Stimulated activated CD4-positive, alpha-beta T cell treated with anti-CD3 and anti-CD28 coated beads, Interleukin-15, amount 100 ng/mL, for 48 hours (primary cell): ENCODE data around the gene PAX1.

ENCODE experiments used
- DNase-seq, 2 donors: peaks; one replicate each; pipeline ENCODE4 v3.0.0-alpha.2; 2020; ENCODE audit warnings: low read depth in 2 of 2

PAX1 gene

GRCh38 chr20:21703717-21704407 lies 1.6 kb upstream of the PAX1 start:
- DNase-seq: no peak

- no peak for DNase-seq
Observed at GRCh38 chr20:21704408-21705385, 767 bp upstream of the PAX1 start.

DNA sequence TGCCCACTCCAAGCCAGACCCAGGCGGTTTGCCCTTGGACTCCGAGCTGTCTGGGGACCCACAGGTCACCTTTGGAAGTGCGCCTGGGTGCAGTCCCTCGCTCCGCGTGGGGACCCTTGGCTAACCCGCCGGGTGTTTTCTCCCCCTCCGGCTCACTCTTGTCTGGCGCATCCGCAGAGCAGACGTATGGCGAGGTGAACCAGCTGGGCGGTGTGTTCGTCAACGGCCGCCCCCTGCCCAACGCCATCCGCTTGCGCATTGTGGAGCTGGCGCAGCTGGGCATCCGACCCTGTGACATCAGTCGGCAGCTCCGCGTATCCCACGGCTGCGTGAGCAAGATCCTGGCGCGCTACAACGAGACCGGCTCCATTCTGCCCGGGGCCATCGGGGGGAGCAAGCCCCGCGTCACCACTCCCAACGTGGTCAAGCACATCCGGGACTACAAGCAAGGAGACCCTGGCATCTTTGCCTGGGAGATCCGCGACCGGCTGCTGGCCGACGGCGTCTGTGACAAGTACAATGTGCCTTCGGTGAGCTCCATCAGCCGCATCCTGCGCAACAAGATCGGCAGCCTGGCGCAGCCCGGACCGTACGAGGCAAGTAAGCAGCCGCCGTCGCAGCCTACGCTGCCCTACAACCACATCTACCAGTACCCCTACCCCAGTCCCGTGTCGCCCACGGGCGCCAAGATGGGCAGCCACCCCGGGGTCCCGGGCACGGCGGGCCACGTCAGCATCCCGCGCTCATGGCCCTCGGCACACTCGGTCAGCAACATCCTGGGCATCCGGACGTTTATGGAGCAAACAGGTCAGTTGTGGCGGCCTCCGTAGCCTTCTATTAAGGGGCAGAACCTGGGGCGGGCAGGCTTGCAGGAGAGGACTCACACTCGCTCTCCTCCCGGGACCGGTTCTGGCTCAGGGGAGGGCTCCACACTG lies 1.1 kb downstream of the PAX1 start:
- no peak for DNase-seq

- DNase-seq: no peak
Observed at GRCh38 chr20:21707267-21707666, 1.8 kb downstream of the PAX1 start.

DNA sequence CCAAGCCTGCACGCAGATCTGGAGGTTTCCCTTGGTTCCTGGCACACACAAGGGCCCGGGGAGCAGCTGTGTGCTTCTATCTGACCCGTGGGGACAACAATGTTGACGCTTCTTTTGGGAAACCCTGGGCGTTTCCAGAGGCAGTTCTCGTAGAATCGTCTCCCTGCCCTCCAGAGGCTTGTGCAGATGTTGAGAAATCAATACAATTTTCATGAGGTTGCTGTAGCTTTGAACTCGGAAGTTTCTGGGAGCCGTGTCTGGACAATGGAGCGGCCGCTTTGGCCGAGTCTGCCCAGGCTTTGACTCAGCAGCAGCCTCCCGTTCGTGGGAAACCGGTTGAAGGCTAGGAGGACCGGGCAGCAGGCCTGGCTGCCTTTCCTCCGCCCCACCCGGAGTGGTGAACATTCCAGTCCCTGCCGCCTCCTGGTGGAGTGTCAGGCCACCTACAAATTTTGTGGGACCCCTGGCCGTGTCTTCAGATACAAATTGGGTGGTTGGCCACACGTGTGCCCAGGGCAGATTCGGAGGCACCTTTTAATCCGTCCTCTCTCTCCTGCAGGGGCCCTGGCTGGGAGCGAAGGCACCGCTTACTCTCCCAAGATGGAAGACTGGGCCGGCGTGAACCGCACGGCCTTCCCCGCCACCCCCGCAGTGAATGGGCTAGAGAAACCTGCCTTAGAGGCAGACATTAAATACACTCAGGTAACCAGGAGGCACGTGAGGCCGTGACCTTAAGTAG lies 2.7 kb downstream of the PAX1 start:
- no peak for DNase-seq

- no peak for DNase-seq
Observed at GRCh38 chr20:21708738-21709534, 3.5 kb downstream of the PAX1 start.

DNA sequence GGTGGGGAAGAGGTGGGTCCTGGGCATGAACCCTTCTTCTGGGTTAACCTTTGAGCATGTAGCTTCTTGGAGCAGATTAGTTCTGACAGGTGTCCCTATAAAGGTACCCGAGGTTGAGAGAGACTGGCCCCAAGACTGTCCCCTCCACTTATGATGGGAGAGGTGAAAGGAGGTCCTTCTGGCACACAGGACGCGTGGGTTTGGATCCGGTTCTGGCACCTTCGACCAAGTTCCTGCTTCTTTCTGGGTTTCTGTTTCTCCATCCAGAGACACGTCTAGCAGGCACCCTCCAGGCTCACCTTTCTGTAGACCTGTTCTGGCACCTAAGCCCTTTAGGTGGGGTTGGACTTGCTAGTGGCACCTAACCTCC lies 4.1 kb downstream of the PAX1 start:
- no peak for DNase-seq

DNA sequence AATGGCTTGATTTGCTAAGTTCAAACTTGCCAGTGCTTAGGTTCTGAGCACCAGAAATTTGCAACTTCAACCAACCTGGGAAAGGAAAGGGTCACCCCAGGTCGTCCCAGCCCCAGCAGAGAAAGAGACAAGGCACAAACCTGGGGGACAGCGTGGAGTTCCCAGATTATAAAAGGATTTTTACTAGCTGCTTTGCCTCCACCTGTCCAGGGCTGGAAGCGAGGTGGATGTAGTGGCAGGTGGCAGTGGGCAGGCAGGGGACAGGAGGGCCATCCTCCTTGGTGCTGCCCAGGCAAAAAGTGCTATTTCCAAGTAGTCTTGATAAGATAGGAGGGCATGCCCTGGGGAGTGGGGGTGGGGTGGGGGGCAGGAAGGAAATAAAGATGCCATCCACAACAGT lies 4.9 kb downstream of the PAX1 start:
- no peak for DNase-seq

DNA sequence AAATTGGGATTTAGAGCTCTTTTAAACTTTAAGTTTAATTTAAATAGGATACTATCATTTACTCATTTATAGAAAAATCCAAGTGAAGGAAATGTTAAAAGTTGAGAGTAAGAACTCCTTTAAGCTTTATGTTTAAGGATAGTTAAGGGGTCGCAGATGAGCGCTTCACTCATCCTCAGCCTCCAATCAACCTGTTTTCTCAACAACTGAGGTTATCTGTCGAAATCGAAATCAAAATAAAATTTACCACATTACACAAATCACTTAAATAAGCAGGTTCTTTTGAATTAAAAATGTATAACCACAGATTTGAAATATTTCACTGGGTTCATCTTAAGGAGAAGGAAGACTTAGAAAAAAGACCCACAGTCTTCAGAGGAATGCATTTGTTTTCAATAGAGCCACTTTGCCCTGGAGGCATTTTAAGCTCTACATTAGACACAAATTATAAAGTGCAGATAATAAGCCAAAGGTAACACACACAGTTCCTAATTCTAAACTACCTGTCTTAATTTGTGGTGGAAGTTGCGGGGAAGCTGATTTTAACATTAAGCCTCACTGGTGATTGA lies 5.5 kb downstream of the PAX1 start:
- DNase-seq: no peak

DNA sequence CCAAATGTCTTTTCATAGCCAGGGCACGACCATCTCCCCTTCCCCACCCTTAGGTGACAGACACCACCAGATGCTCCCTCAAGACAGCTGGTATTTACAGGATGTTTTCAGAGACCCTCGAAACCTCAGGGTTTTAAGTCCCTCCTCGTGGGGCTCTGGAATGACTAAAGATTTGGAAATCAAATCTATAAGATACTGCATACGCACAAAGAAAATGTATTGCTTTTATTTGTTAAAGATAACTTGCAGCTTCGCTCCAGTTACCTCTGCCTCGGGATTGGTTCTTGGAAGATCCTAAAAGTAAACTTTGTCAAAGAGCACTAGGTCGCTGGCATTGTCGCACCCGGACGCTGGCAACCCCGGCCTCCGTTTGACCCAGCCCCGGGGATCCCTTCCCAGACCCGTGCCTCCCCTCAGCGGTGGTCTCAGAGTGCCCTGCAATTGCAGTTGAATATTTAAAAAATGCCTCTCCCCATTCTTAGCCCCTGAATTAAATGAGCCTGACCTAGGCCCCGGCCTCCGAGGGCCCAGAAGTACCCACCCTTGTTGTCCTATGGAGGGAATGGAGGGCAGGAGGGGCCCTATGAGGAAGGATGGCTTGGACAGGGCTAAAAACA lies 7.1 kb downstream of the PAX1 start:
- no peak for DNase-seq

GRCh38 chr20:21713470-21713869 lies 8.0 kb downstream of the PAX1 start:
- DNase-seq: no peak

DNA sequence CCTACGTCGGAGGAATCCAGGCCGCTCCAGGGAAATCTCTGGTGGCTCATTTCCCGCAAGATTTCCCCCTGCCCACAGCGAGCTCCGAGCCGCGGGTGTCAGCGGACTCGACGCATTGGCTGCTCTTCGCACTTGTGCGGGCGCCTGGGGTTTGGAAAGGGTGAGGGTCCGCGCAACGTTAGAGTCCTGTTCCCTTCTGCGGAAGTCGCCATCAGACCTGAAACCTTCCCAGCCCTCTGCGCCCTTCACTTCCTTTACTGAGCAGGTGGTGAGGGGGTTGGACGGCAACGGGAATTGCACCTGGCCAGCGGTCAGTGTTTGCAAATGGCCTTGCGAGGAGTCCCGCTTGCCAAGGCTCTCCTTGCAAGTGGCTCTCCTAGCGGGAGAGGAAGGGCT lies 8.4 kb downstream of the PAX1 start:
- DNase-seq: no peak

DNA sequence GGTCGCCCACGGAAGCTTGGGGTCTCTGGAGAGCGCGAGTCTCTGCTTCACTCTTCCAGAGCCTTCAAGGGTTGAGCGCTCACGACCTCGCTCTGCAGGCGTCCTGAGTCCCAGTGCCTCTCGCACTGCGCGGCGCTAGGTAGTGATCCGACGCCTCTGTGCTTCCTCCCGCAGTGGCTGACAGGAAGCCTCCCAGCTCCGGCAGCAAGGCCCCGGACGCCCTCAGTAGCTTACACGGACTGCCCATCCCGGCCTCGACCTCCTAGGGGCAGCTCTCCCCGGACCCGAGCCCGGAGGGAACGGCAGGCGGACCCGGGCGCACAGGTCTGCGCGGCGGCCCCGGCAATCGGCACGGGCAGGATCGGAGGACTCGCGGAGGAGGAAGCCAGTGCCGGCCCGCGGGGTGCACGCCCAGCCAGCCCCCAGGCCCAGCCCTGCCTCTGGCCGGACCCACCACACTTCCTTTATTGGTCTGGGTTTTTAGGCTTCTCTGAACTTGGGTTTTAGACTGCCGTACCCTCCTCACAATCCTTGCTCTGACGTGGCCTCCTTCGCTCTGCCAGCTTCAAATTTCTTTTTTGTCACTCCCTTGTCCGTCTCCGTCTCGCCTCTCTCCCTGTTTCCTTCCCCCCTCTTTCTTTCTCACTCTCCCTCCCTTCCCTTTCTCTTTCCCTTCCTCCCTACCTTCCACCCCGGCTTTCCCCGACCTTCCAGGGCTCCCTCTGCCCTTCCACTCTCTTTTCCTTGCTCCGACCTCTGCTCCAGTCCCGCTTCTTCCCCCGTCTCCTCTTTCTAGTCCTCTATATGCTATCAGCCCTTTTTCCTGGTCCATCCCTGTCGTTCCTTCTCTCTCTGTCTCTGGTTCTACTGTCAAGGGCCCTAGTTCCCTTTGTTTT lies 9.1 kb downstream of the PAX1 start:
- DNase-seq: no peak

GRCh38 chr20:21715193-21715881 lies 9.9 kb downstream of the PAX1 start:
- DNase-seq: no peak

DNA sequence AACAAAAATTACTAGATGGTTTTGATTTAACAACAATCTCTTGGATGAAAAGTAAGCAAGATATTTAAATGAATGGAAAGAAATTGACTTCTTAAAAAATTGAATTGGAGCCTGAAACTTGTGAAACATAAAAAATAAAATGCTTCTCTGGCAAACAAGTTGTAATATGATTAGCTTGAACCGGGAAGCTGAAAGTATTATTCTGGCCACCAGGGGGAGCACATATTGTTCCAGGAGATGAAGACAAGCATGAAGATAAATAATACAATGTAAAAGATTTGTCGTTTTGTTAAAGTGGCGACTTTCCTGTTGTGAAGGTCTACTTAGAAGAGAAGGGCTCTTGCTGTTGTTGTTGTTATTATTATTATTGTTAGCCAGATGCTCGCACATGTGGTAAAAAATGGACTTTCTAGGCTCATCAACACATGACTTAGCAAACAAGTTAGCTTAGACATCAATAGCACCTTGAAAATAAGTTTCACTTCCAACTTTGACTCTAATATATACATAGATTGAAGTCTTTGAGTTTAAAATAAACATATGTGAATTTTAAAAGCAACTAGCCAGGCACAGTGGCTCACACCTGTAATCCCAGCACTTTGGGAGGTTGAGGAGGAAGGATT lies 14.2 kb downstream of the PAX1 start:
- peak in 1 of 2 donors; percentile 34 for DNase-seq

DNA sequence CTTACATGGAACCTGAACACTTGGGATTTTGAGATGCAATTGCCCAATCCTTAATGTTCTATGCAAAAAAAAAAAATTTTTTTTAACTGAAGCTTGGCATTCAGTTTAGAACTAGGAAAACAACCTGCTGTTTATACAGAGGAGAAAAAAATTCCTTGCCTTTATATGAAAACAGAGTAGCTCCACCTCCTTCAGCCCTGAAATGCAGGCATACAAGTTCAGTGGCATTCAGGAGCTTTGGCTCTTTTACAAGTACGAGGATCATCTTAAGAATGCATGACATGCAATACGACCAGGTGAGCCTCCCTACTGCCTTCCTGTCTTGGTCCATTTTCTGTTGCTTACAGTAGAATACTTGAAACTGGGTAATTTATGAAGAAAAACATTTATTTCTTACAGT lies 20.4 kb downstream of the PAX1 start:
- DNase-seq: no peak

GRCh38 chr20:21729316-21729715 lies 23.9 kb downstream of the PAX1 start:
- DNase-seq: no peak

DNA sequence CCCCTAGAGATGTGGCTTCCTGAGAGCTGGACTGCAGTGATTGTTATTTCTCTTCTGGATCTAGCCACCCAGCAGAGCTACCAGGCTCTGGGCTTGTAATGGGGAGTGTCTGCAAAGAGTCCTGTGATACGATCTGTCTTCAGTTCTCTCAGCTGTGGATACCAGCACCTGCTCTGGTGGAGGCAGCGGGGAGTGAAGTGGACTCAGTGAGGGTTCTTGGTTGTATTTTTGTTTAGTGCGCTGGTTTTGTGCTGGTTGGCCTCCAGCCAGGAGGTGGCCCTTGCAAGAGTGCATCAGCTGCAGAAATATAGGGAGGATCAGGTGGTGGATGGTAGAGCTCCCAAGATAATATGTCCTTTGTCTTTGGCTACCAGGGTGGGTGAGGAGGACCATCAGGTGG lies 33.7 kb downstream of the PAX1 start:
- DNase-seq: no peak
